DMS153 (cell line): ENCODE results near the gene IGIP.

ENCODE experiments used
- DNase-seq: peaks from one replicate; lab custom pipeline; 2025; lab: John Stamatoyannopoulos, UW

Gene IGIP

DNA sequence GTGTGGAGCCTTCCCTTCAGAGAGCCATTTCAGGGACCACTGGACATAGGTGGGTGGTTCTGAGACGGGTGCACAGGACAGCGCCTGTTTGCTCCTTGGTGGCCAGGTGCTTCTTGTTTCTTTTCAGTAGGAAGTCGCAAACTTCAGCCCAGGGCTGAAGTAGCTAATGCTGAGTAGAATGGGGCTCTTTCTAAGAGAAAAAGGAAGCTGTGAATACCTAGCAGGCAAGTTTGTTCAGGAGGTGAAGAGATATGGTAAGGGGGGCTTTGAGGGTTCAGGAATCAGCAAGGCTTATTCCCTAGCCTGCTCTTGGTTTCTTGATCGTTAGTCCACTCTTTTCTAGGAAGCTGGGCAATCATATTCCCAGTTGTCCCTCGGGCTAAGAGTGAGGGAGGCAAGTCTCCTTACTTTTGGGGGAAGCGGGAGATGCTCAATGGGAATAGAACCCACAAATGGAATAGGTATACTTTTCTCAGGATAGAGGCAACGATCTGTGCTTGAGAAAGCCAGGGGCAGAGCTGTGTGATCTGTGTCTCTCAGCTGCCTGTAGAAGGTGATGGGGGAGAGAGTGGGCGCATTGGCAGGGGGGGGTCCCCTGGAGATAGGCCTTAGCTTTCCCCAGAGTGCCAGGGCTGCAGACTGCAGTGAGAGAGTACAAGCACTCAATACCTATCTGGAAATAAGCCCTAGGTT lies 13.7 kb upstream of the IGIP start:
- DNase-seq: no peak

DNA sequence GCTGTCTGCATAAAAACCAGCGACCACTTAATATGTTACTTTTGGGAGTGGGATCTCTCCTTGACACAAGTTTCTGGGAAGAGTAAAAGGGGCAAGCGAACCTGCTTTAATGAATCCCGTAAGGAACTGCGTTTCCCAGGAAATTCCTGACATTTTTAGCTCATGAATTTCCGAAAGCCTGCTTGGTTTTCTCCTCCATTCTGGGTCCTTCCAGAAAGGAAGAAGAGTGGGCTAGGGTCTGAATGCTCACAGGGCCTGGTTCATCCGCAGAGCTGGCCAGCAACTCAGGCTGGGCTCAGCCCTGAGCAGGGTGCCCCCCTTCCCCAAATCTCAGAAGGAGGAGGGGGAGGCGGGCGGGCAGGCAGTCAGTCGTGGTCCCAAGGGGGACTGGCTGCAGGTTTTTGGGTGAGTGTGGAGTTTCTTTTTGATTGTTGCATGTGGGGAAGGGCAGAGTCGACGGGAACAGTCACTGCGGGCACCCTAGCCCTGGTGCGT lies 13.0 kb upstream of the IGIP start:
- DNase-seq: no peak

DNA sequence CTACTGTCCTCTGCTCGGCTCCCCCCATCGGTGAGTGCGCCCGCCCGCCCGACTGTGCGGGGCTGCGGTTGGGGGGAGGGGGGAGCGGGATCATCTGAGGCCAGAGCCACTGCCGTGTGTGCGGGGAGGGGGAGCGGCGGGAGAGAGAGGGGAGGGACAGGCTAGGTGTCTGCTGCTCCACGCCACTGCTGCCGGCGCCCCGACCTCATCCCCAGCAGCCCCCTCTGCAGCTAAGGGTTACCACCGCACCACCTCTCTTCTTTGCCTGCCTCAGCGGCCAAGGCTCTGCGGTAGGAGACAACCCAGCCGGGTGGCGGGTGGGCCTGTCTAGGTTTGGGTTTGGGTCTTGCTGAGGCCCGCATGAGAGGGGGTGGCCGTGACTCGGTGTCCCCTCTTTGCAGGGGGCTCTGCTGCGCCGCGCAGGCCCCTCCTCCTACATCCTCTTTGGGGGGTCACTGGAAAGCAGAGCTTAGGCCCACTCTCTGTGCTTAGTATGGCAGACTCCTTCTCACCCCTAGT lies 12.5 kb upstream of the IGIP start:
- DNase-seq: no peak

DNA sequence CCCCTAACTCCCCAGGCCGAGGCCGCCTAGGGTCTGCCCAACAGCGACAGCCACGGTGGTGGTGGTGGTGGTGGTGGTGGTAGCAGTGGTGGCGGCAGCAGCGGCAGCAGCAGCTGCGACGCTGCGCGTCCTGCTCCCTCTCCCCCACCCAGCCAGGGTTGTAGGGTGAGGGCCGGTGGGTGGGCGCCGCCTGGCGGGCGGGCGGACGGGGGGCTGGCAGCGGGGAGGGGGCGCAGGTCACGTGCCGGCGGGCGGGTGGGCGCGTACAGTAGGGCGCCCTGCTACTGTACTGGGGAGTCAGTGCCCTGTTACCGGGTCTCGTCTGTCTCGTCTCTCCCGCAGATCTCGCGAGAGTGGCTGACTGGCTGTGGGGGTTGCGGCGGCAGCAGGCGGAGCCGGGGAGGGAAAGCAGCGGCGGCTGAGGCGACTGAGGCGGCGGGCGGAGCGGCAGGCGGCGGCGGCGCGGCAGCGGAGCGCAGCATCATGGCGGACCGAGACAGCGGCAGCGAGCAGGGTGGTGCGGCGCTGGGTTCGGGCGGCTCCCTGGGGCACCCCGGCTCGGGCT lies 12.0 kb upstream of the IGIP start, which contains the start of gene PURA:
PURA (plus strand) TSS at position 411 of the 565 bp plus-strand sequence; CDS start at position 484, 73 bp downstream.
- peak; percentile 49 for DNase-seq

DNA sequence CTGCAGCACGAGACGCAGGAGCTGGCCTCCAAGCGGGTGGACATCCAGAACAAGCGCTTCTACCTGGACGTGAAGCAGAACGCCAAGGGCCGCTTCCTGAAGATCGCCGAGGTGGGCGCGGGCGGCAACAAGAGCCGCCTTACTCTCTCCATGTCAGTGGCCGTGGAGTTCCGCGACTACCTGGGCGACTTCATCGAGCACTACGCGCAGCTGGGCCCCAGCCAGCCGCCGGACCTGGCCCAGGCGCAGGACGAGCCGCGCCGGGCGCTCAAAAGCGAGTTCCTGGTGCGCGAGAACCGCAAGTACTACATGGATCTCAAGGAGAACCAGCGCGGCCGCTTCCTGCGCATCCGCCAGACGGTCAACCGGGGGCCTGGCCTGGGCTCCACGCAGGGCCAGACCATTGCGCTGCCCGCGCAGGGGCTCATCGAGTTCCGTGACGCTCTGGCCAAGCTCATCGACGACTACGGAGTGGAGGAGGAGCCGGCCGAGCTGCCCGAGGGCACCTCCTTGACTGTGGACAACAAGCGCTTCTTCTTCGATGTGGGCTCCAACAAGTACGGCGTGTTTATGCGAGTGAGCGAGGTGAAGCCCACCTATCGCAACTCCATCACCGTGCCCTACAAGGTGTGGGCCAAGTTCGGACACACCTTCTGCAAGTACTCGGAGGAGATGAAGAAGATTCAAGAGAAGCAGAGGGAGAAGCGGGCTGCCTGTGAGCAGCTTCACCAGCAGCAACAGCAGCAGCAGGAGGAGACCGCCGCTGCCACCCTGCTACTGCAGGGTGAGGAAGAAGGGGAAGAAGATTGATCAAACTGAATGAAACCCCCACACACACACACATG lies 11.2 kb upstream of the IGIP start:
- no peak for DNase-seq

DNA sequence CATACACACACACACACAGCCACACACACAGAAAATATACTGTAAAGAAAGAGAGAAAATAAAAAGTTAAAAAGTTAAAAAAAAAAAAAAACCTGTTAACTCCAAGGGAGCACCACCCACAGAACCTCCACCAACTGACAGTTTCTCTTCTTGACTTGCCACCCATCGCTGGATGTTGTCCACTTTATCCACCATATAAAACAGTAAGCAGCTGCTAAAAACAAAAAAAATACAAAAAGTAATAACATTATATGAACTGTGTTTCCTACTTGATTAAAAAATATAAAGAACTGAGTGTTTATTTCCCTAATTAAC lies 10.6 kb upstream of the IGIP start:
- DNase-seq: no peak

DNA sequence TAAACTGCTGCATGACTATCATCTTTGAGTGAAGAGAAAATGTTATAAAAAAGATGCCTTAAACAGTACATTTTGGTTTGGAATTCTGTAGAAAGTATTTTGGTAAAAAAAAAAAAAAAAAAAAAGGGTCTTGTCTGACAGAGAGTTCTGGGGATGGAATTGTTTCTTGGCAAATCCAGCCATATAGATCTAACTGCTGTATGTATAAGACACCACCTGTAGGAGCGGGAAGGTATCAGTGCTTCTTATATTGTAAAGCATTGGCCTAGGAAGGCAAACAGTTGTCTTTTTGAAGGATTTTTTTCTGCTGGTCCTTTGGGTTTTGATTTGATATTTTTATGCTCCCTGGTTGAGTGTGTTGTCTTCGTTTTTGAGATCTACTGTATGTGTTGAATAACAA lies 9.0 kb upstream of the IGIP start:
- DNase-seq: no peak

DNA sequence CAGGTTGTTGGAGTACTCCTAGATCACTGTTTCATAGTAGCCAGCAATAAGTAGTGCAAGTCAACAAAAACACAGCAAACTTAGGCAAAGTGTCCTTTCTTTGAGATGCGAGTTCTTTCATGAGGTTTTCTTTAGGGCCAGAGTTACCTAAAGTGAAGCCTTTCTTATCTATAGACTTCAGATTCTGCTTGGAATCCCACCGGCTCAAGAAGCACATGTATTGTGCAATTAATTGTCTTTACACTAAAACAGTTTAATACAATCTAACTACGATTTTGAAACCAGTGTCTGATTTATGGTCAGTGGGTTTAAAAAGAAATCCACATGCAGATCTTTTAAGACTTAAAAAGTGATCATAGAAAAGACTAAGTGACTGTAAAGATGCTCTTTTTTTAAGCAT lies 8.2 kb upstream of the IGIP start:
- DNase-seq: no peak

DNA sequence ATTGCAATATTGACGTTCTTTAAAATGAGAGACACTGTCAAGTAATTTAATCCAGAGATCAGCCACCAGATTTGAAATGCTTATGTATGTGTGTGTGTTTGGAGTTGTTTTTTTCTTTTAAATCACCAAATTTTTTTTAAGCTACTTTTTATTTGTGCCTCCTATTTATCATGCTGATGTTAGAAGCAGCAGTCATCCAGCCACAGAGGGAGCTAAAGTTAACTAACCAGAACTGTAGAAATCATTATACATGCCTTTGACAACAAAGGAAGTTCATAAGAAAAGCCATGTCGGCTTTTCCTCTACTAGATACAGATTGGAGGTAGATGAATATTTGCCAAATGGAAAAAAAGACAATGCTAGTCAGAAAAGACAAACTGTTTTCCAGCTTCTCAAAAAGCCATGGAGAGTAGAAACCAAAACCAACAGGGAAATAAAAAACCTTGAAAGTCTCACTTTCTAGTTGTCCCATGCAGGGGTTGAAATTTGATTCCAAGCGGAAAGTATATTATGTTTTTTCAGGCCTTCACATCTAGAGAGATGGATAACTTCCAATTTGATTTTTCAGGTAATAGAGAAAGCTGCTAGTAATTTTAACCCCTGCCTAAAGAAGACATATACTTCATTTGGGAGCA lies 7.3 kb upstream of the IGIP start:
- DNase-seq: no peak

DNA sequence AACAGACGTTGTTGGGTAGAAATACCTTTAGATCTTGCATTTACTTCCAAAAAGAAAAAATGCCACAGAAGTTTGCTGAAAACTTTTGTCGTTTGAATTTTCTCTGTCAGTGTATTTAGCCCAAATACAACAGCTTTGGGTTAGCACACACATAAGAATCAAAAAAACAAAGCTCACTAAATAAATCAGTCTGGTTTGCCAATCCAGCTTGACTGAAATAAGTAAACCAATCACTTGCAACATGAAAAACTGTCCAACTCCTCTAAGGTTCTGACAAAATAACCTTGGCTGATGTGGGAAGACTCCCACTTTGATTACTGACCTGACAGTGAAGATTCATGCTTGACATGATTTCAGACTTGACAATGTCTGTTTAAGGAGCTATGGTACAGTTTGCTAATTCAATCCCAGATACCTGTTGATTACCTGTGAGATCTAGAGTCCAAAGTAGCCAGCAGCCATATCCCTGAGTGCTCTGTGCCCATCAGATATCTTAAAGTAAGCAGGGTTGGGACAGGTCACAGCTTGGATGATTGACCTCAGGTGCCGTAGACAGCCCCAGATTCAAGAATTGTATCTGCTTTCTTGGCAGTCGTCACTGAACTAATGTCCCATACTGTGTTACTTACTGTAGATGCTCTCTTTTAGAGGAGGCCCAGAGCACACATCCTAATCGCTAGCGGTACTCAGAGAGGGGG lies 727 bp downstream of the IGIP start:
- DNase-seq: no peak

DNA sequence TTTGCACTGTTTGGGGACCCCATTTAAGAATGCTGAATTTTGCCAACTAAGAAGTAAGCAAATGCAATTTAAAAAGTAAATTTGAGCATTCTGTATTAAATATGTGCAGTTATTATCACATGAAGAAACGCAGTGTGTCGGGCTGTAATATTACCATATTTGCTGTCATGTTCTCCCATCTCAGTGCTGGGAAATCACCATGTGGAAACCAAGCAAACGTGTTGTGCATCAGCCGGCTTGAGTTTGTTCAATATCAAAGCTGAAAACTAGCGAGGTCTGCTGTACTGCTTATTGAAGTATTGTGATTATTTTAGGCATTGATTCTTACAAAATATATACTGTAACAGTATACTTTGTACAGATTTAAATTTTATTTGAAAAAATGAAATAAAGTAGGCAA lies 2.6 kb downstream of the IGIP start:
- no peak for DNase-seq

DNA sequence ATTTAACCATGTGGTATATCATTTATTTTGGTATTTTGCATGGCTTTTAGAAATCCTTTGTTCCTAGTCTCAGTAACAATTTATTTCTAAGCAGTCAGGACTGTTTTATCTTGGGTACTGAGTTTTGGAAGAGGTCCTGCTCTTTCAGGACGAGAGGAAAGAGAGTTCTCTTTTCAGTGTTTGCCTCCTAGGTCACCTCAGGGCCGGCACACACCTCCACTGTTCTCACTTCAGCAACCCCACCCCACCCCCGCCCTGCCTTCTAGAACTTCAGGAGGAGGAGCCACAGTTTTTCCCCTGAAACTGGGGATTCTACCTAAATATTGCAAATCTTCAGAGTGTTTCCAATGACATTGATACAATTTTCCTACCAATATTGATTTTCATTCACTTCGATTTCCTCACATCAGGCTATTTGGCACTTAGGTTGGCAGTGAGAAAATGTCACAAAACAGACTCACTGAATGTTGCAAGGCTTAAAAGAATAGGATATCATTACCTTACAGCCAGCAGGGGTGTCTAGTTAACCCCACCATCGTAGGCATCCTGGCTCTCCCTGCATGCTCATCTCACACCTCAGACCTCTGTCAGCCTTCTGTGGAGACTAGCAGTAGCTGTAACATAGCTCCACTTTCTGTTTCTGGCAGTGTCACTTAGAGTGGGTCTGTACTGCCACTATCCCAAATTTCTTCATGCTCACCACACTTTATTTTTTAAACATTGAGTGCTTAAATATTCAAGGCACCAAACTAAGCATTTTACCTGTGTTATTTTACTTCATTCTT lies 5.4 kb downstream of the IGIP start:
- DNase-seq: no peak

DNA sequence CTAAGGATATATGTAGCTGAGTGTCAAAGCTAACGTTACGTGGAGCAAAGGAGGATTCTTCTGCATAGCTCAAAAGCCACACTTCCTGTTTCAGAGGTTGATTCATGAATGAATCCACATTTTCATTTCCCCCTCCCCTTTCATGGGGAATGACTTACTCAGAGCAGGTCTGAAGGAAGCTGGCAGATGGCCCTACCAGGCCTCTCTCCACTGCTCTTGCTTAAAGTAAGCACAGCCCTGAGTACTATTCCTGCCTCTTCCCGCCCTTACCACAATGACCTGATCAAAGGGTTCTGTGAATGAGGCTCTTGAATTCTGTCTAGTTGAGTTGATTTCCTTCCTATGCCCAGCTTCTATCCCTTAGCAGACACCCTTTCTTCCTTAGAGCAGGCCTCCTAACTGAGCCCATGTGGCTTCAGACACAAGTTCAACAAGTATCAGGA lies 6.3 kb downstream of the IGIP start:
- no peak for DNase-seq

DNA sequence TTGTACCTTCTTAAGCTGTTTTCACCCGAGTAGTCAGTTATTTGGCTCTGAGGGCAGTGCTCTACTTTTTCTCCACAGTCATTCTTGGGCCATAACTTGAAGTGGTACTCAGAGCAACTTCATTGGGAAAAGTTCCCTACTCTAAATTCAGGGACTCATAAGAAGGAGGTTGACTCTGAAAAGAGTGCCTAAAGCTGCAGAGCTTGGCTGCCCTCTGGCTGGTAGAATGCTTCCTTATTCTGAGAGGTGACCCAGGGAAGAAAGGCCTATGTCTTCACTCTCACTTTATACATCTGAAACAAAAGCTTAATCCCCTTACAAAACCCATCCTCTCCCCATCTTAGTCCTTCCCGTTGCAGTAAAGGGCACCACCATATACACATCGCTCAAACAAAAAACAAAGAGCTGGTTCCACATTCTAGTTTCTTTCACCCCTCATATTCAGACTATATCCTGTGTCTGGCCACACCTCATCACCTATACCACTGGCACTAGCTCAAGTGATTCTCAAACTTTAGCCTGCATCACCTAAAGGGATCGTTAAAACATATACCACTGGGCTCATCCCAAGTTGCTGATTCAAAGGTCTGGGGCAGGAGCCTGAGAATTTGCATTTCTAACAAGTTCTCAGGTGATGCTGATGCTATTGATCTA lies 7.9 kb downstream of the IGIP start:
- DNase-seq: no peak

DNA sequence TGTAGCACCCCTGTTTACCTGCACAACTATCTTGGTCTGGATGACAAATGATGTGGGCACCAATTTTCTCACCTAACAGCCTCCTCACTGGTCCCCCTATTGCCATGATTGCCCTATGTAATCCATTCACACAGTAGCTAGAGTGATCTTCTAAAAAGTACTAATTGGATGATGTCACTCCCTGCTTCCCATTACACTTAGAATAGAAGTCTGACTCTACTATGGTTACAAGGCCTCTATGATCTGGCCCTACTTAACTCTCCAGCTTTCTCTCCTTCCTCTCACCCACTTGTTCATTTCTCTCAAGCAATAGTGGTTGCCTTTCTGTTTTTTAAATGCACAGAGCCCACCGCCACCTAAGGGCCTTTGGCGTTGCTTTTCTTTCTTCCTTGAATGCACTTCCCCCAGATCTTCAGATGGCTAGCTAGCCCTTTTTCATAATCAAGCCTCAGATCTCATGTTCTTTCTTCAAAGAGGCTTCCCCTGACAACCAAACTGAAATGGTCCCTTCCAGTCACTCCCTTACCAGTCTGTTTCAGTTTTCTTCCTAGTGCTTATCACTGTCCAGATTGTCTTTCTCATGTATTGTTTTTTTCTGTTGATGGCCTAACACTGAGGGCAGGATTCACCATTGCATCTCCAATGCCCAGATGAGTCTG lies 8.7 kb downstream of the IGIP start:
- DNase-seq: no peak

DNA sequence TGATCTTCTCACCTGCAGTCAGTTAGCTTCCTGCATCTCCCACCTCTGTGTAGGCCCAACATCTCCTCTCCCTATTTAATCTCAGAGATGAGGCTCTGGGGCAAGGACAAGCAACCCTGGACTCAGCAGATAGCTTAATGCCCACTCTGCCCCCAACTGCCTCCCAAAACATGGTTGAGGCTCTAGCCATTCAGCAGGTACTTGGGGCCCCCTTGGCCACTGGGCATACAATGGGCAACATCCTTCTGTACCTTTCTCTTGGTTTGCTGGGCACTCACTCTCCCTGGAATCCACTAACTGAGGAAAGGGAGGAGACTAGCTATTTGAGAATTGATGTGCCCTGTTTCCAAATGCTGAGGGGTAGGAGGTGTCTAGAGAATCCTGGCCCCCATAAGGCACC lies 9.4 kb downstream of the IGIP start:
- no peak for DNase-seq

DNA sequence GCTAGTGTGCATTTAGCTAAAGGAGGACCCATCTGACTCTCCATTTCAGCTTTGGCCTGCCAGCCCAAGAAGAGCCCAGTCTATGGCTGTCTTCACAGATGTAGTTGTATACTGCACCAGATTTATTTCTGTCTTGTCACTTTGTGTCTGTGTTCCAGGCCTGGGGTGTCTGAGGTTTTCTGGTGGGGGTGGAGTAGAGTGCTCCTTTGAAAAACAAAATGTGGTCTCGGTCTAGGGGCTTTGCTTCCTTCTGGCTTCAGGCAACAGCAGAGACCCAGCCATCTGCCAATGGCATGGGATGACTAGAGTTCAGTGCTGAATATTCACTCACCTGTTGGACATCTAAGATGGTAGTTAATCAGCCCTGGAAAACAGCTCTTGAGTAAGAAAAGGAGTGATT lies 10.9 kb downstream of the IGIP start:
- no peak for DNase-seq

DNA sequence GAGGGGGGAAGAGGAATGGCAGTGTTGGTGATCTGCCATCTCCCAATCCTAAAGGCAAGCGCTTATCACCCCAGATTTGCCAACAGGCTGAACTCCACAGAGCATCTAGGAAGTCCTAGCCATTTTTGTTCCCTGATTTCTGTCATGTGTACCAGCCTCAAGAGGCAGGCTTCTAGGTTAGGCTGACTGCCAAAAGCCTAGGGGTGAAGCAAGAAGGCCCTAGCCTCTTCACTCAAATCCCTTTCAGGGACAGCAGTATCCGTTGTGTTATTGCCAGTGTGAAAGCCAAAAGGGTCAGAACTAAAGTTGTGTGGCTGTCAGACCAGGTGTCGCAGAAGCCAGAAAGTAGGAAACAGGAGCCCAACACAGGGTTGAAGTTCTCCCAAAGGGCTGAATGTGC lies 14.7 kb downstream of the IGIP start:
- no peak for DNase-seq

DNA sequence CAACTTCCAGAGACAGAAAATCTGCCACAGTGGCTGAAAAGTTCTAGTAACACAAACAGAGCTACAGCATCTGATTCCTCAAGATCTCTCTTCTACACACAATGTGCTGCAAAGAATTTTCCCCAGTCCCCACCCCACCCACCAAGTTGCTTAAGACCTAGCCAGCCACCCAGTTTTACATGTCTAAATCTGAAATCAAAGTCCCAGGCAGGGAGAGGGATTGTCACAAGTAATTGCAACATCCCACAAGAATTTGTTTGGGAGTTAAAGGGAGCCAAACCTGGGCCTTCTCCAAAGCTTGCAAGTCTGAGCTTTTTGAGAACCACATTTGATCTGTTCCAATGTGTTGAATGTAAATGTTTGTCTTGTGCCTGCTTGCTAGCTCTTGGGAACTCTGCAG lies 15.5 kb downstream of the IGIP start:
- DNase-seq: no peak

DNA sequence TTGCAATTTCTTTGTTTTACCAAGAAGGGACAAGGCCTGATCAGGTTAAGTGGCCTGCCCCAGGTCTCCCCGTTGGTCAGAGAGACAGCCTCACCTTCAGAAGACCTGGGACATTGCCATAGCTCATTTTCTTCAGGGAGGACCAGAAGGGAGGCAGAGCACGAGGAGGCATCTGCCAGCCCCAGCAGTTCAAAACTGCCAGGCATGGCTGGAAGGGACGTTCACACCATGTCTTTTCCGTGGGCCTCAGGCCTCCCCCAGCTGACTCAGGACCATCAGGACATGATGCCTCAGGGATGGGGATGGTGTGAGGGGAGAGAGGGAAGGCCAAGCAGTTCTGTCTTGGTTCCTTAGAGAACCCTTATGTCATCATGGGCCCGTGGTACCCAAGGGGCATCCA lies 16.5 kb downstream of the IGIP start:
- no peak for DNase-seq
